GM18868 (cell line): ENCODE data around the gene OR13C8.

Source experiments
- ATAC-seq: cut with Tn5 transposase; IDR thresholded peaks from one replicate; pipeline ENCODE4 v1.9.1; 2021; ENCODE audit warnings: mild to moderate bottlenecking, moderate library complexity; ENCODE audit not compliant: unreplicated experiment

OR13C8 gene

GRCh38 chr9:104611213-104611612 lies 42.2 kb downstream of the OR13C8 start:
- no peak for ATAC-seq

GRCh38 chr9:104617418-104617817 lies 48.5 kb downstream of the OR13C8 start:
- no peak for ATAC-seq

GRCh38 chr9:104618104-104618503 lies 49.1 kb downstream of the OR13C8 start, which contains the start of gene OR13C9:
Gene OR13C9, minus strand, starts transcription at chr9:104618204. Its CDS starts 0 bp downstream, at chr9:104618204.
- ATAC-seq, result no peak
